Fibroblast of peridontal ligament (primary cell): ENCODE results near the gene HOXA9.
A peak's percentile ranks its signal among the peaks of the same experiment; 100 is the strongest.

Experiments used
- DNase-seq: peaks from one replicate; pipeline ENCODE4 v3.0.0-alpha.2; 2010; ENCODE audit errors: extremely low read depth

The HOXA9 gene

DNA sequence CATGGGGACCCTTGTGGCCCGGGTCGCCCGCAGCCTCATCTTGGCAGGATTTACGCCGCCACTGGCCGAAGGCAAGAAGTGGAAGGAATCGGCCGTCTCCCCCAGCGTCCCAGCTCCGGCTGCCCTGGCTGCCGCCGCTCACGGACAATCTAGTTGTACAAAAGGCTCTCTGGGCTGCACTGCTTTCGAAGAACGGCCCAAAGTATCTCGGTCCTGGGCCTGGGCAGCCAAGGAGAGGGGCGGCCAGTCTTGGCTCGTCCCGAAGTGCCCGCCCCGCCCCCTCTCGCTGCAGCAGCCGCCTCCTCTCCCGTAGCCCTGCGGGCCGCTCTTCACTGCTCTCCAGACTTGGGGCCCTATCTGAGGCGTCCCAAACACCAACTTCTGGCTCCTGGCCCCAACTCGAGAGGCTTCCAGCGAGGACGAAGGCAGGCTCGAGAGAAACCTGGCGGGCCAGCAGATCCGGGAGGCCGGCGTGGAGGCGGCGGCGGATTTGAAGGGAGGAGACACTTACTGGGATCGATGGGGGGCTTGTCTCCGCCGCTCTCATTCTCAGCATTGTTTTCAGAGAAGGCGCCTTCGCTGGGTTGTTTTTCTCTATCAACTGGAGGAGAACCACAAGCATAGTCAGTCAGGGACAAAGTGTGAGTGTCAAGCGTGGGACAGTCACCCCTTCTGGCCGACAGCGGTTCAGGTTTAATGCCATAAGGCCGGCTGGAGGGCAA is 809 bp downstream of the HOXA9 start:
- no peak for DNase-seq

- DNase-seq = no peak
Measured at GRCh38 chr7:27164045-27164366, 1.3 kb downstream of the HOXA9 start.

GRCh38 chr7:27163288-27164044 is 1.9 kb downstream of the HOXA9 start:
- no peak for DNase-seq

- no peak for DNase-seq
Measured at GRCh38 chr7:27162561-27163287, 2.6 kb downstream of the HOXA9 start.

- DNase-seq = no peak
Measured at GRCh38 chr7:27161721-27162560, 3.4 kb downstream of the HOXA9 start.

DNA sequence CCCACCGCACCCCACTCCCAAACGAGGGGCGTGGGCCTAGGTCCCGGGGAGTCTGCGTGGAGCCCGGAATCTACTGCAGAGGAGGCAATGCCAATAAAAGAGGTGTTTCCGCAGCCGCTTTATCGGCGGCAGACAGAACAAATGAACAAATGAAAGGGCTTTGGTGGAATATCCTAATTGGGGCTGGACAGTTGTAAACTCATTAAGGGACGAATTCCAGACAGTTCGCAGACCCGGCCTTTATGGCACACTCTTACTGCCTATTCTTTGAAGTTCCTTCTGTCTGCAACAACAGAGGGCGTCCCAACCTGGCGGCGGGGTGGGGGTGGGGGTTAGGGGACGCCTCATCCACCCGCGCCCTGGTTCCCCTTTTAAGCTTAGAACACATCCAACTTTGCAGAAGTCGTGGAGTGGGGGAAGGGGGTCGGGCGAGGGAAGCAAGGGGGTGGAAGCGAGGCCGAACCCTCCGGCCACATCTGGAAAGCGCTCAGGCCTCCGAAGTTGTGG is 4.1 kb downstream of the HOXA9 start:
- DNase-seq = no peak

DNA sequence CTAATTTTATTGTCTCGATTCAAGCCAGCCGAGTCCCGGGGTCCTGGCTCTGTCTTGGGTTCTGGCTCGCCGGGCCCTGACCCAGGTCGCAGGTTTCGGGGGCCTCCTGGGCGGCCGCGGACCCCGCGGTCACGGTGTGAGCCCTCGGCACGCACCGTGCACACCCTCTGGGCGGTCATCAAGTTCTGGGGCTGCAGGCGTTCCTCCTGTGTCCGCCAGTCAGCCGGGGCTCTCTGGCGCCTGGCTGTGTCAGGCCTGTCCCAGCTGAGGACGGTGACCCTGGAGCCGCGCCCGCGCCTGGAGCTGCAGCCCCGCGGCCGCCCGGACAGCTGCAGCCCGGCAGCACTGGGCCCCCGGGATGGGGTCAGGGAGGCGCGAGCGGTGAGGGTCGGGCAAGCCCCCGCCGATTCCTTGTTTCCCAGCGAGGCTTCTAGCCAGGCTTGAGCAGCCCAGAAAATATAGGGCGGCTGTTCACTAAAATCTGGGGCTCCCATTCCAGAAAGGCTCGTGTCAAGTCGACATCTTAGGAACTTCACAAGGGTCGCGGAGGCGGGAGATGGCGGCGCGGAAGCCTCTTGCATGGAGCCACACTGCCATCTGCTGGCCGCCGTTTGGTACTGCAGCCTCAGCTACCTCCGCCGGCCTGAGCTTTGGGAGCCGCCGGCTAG is 4.7 kb downstream of the HOXA9 start:
- peak; percentile 77 for DNase-seq

DNA sequence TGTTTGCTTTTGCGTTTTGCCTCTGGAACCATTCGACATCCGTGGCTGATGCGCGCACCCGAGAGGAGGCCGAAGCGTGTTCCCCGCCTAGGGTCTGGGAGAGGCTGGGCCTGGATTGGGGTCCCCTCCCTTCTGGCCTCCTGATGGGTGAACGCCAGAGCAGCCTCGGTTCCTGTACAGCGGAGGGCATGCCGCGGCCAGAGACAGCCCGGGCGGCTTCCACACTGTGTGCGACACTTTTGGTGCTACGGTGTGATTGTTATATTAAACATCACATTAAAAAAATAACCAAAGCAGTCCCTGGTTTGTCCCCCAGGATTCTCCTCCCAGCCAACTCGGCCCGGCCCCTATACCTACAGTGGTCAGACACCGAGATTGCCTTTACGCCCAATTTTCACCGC is 5.2 kb downstream of the HOXA9 start:
- DNase-seq = no peak

DNA sequence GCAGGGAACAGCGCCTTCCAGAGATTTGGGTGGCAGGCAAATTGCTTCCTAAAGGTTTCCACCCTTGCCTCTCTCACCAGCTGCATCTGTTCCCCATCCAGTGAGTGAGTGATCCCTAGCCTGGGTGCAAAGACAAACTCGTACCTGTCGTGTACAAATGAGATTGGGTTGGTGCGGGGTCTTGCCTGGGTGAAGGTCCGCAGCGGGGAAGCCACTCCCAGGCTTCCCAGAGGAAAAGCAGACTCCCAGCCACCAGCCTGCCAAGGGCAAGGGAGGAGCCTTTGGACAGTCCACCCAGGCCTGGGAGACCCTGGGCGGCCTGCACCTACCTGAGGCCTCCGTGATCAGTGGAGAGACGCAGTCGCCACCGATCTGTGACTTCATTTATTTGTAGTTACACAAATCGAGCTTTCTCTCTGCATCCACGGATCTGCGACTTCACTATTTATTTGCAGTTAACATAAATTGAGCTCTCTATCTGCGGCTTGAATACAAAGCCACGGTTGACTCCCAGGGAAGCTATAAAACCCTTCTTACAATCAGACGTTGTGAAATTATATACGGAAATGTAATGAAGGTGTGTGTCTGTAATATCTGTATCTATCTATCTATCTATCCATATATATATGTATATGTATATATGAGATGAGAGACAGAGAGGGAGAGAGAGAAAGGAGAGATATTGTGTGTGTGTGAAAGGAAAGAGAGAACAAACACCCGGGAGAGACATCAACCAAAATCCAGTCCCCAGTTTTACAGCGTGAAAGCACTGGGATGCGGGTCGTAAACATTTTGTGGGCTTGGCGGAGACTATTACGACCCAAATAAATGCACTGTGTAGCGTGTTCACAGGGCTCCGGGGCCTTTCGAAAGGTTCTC is 5.8 kb downstream of the HOXA9 start:
- no peak for DNase-seq

GRCh38 chr7:27158436-27159265 is 6.7 kb downstream of the HOXA9 start:
- no peak for DNase-seq

DNA sequence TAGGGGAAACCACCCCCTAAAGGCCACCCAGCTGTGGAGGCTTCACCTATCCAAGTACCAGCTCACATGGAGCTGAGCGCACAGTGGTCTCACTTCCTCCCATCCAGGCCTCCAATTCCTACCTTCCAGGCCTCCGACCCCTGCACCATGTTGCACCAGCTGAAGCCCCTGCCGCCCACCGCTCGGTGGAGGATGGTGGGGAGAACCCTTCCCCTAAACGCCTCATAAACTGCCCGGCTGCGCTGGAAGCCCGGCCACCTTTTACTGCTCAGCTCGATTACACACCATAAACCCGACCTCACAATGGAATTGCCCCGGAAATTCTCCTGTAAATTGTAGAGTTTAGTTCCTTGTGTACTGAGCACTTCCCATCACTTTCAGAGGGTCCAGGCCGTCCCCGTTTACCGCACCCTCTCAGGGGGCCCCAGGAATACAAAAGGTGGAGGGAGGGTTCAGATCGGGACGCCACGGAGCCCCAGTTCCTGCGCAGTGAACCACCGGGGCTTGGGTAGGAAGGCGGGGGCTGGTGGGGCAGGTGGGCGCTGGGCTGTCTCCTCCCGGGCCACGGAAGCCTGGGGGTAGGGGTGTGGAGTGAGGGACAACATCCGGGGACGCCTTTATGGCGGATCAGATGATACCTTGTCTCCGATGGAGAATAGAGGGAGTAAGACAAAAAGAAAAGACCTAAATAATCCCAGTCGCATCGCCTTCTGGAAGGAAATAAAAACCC is 7.5 kb downstream of the HOXA9 start:
- no peak for DNase-seq

- DNase-seq = no peak
Measured at GRCh38 chr7:27156916-27157701, 8.2 kb downstream of the HOXA9 start.

GRCh38 chr7:27156508-27156898 is 8.8 kb downstream of the HOXA9 start, which contains the start of gene HOXA7:
Gene HOXA7, minus strand, starts transcription at chr7:27156675. Its CDS starts 130 bp downstream, at chr7:27156545.
- no peak for DNase-seq

GRCh38 chr7:27155816-27156507 is 9.4 kb downstream of the HOXA9 start:
- no peak for DNase-seq

DNA sequence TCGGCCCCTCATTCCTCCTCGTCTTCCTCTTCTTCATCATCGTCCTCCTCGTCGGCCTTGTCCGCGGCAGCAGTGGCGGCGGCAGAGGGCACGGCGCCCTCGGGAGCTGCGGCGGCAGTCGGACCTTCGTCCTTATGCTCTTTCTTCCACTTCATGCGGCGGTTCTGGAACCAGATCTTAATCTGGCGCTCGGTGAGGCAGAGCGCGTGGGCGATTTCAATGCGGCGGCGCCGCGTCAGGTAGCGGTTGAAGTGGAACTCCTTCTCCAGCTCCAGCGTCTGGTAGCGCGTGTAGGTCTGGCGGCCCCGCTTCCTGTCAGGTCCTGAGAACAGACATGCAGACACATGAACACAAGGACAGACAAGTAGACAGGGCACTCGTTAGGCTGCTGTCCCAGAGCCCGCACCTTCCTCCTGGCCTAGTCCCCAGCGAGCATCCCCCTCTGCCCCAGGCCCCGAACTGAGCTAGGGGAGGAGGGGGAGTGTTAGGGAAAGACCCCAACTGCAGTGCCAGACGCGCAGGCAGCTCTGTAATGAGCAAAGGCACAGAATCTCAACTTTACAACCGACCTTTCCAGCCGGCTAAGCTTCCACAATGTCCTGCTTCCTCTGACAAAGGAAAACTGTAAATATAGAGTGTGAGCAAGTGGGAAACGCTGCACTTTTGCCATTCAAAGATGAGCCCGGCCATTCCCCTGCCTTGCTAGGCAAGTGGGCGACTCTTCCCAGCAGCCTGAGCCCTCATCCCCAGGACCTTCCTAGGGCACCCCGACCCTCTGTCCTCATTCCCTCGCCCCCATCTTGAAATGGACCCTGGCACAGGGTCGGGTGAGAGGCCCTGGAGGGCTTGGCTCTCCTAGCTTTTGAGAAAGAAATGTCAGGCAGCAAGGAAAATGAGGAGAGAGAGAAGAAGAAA is 10.2 kb downstream of the HOXA9 start:
- DNase-seq = no peak

GRCh38 chr7:27154369-27154768 is 11.0 kb downstream of the HOXA9 start:
- no peak for DNase-seq
